Stimulated activated naive CD8-positive, alpha-beta T cell treated with anti-CD3 and anti-CD28 coated beads, Interleukin-15, amount 100 ng/mL, for 72 hours (primary cell): Measurements from ENCODE around the gene SHC3.

ENCODE experiments used
- ATAC-seq: fragments of 150-1000 bp; cut with Tn5 transposase; 2 replicates; pipeline ENCODE4 v1.10.0; 2021; ENCODE audit warnings: mild to moderate bottlenecking, moderate library complexity
- DNase-seq, 2 donors: peaks; one replicate each; pipeline ENCODE4 v3.0.0; 2021 to 2022
- H3K27ac Mint-ChIP-seq, 2 donors: one replicate each; pipeline ENCODE4 v1.8.0; 2022; ENCODE audit warnings: mild to moderate bottlenecking in 2 of 2, mixed read lengths in 2 of 2, moderate library complexity in 2 of 2
- H3K27me3 Mint-ChIP-seq: one replicate; pipeline ENCODE4 v1.8.0; 2022; ENCODE audit warnings: mixed read lengths
- H3K4me1 Mint-ChIP-seq: one replicate; pipeline ENCODE4 v1.8.0; 2022; ENCODE audit warnings: mild to moderate bottlenecking, mixed read lengths
- H3K4me3 Mint-ChIP-seq, 2 donors: one replicate each; pipeline ENCODE4 v1.8.0; 2022; ENCODE audit warnings: mild to moderate bottlenecking in 2 of 2, mixed read lengths in 2 of 2, moderate library complexity in 1 of 2
- H3K9me3 Mint-ChIP-seq, 2 donors: one replicate each; pipeline ENCODE4 v1.8.0; 2022; ENCODE audit warnings: mixed read lengths in 2 of 2

SHC3 gene

DNA sequence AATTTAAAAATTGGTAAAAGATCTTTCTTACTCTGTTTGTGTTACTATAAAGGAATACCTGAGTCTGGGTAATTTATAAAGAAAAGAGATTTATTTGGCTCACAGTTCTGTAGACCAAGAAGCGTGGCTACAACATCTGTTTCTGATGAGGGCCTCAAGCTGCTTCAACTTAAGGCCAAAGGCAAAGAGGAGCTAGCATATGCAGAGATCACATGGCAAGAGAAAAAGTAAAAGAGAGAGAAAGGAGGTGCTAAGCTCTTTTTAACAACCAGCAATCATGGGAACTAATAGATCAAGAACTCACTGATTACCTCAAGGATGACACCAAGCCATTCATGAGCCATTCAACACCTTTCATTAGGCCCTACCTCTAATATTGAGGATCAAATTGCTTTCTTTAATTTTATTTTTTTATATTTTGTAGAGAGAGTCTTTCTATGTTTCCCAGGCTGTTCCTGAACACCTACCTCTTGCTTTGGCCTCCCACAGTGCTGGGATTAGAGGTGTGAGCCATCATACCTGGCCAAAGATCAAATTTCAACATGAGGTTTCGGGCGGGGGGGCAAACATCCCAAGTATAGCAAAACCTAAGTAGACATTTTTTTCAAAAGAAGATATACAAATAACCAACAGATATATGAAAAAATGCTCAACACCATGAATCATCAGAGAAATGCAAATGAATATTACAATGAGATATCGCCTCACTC lies 16.0 kb upstream of the SHC3 start:
- no peak overlapping the region for H3K27ac Mint-ChIP-seq
- no peak for ATAC-seq
- H3K4me1 Mint-ChIP-seq, result no peaks in the 10 kb centered on the region
- no peak overlapping the region for H3K4me3 Mint-ChIP-seq
- DNase-seq, result no peak
- peaks cover 10% of the 10 kb centered on the region for H3K27me3 Mint-ChIP-seq
- H3K9me3 Mint-ChIP-seq, result peaks cover 16 to 31% of the 10 kb centered on the region in 2 donors

DNA sequence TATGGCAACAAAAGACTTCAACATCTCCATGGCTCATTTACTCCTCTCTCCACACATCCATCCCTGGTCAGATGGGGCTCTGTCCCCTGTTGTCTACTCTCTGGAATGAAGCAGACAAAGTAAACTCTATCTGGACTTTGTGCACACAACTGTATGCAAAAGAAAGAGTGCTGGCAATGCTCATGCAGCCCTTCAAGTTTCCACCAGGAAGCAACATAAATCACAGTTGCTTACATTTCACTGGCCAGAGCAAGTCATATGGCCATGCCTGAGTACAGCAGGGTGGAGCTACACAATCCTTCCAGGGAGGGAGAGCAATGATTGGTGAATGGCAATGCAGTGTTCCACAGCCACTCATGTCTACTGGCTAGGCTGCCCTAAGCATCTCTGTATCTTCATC lies 12.4 kb upstream of the SHC3 start:
- H3K9me3 Mint-ChIP-seq, result peaks cover 7 to 12% of the 10 kb centered on the region in 2 donors
- no peak for DNase-seq
- H3K4me1 Mint-ChIP-seq, result no peaks in the 10 kb centered on the region
- no peak overlapping the region for H3K27ac Mint-ChIP-seq
- no peak overlapping the region for H3K4me3 Mint-ChIP-seq
- no peak for ATAC-seq
- H3K27me3 Mint-ChIP-seq, result peaks cover 17% of the 10 kb centered on the region

- DNase-seq (no peak), ATAC-seq (no peak)
- Mint-ChIP-seq H3K27ac (no peak overlapping the region), H3K4me3 (no peak overlapping the region), H3K27me3 (peaks cover 35% of the 10 kb centered on the region), H3K4me1 (no peaks in the 10 kb centered on the region), H3K9me3 (peaks cover 5 to 7% of the 10 kb centered on the region in 2 donors)
These were observed 10.6 kb upstream of the SHC3 start for GRCh38 chr9:89189215-89189614.

- Mint-ChIP-seq H3K27me3 (peaks cover 38% of the 10 kb centered on the region), H3K4me3 (no peak overlapping the region), H3K4me1 (no peaks in the 10 kb centered on the region), H3K9me3 (peaks cover 5 to 7% of the 10 kb centered on the region in 2 donors), H3K27ac (no peak overlapping the region)
- DNase-seq (no peak), ATAC-seq (no peak)
These were observed 9.3 kb upstream of the SHC3 start for GRCh38 chr9:89187950-89188349.

DNA sequence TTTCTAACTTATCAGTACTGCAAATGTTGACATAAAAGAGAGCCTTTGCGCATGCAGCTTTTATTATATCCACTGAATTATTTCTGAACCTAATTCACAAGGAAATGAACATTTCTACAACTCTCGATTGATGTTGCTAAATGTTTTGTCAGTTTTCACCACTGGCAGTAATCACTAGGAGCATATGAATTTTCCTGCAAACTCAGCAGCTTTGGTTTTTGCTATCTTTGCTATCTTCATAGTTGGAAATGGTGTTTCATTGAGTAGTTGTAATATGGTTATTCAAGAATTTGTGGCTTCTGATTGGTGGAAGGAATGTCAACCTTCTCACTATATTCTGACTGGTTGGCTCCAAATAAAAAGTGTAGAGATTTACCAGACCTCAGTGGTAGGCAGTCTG lies 8.9 kb upstream of the SHC3 start:
- Mint-ChIP-seq H3K4me3 (no peak overlapping the region), H3K9me3 (peaks cover 3 to 4% of the 10 kb centered on the region in 2 donors), H3K27ac (no peak overlapping the region), H3K27me3 (peaks cover 38% of the 10 kb centered on the region), H3K4me1 (no peaks in the 10 kb centered on the region)
- ATAC-seq (no peak), DNase-seq (no peak)

- Mint-ChIP-seq H3K9me3 (no peaks in the 10 kb centered on the region), H3K27ac (no peak overlapping the region), H3K4me1 (no peaks in the 10 kb centered on the region), H3K27me3 (peaks cover 38% of the 10 kb centered on the region), H3K4me3 (no peak overlapping the region)
- DNase-seq (no peak), ATAC-seq (no peak)
These were observed 8.3 kb upstream of the SHC3 start for GRCh38 chr9:89186960-89187359.

DNA sequence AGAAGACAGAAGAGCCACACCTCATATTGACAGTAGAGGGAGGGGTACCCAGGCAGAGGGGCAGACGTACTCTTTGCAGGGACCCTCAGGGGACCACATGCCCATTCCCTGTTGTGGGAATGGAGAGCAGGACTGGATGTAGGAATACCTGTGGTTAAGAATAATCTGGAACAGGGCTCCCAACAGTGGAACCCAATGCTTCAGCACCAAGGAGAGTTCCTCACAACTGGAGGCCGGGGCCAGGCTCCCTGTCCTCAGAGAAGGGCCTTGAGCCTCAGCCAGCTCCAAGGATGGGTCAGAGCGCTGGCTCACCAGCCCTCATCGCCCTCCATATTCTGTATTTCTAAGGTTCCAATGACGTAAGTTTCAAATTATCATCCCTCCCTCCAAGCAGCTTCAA lies 7.4 kb upstream of the SHC3 start:
- Mint-ChIP-seq H3K27ac (no peak overlapping the region), H3K9me3 (no peaks in the 10 kb centered on the region), H3K27me3 (peaks cover 41% of the 10 kb centered on the region), H3K4me3 (no peak overlapping the region), H3K4me1 (no peaks in the 10 kb centered on the region)
- DNase-seq (no peak), ATAC-seq (no peak)

DNA sequence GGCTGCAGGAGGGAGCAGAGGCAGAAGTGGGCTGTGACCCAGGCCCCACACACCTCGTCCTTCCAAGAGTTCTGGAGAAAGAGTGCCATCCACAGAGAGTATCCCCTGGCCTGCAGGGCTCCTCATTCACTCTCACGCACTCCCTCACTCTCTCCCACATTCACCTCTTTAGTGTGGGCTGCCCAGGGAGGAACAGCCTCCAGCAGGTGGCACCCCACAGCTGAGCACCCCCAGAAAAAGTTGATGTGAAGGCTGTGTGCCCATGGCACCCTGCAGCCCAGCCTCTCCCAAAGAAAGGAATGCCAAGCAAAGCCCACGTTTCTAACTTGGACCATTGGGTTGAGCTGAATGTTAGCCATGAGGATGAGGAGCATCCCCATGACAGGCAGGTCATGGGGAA lies 4.5 kb upstream of the SHC3 start:
- Mint-ChIP-seq H3K4me3 (no peak overlapping the region), H3K9me3 (no peaks in the 10 kb centered on the region), H3K27me3 (peaks cover 54% of the 10 kb centered on the region), H3K27ac (no peak overlapping the region), H3K4me1 (peaks cover 23% of the 10 kb centered on the region)
- ATAC-seq (no peak), DNase-seq (no peak)

DNA sequence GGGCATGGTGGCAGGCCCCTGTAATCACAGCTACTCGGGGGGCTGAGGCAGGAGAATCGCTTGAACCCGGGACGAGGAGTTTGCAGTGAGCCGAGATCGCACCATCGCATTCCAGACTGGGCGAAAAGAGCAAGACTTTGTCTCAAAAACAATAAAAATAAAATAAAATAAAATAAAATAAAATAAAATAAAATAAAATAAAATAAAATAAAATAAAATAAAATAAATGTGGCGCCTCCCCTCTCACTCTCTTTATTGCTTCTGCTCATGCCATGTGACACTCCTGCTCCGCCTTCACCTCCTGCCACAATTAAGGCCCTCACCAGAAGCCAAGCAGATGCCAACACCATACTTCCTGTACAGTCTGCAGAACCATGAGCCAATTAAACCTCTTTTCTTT lies 3.8 kb upstream of the SHC3 start:
- Mint-ChIP-seq H3K9me3 (no peaks in the 10 kb centered on the region), H3K27ac (no peak overlapping the region), H3K4me3 (no peak overlapping the region), H3K4me1 (peaks cover 23% of the 10 kb centered on the region), H3K27me3 (peaks cover 59% of the 10 kb centered on the region)
- DNase-seq (no peak), ATAC-seq (no peak)

DNA sequence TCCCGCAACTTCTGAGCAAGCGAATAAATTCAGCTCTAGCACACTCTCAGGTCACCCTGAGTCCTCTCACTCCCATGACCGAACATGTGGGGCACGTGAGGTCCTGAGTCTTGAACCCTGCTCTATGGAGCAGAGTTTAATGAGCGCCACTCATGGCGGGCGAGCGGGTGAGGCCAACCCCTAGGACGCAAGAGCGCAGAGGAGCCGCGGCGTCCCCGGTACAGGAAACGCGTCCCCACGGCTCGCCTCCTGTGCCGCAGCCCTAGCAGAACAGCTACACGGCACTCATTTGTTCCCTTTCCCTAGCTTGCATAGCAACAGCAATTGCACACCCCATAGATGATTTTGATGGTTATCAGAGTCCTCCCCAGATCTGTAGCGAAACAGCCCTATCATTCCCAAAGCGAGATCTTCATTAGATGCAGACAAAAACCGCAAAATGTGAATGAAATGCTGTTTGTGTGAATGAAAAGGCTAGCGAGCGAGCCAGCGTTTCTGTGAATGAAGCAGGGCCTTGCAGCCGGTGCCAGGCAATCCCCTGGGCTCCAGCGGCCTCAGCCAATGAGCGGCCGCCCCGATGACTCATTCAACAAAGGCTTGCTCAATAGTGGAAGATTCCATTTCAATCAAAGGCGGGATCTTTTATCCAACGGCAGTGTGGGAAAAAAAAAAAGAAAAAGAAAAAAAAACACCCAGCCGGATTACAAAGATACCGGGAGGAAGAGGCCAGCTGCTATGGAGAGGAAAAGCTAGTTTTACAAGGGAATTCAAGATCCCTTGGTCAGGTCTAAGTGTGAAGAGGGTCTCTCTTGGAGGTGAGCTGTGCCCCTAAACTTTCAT lies 1.5 kb upstream of the SHC3 start:
- ATAC-seq, result peak; percentile 94
- H3K9me3 Mint-ChIP-seq, result no peaks in the 10 kb centered on the region
- H3K4me3 Mint-ChIP-seq, result peak overlapping the region; percentile 79 to 80
- H3K4me1 Mint-ChIP-seq, result peaks cover 23% of the 10 kb centered on the region
- peak; percentile 45 to 69 for DNase-seq
- H3K27me3 Mint-ChIP-seq, result peaks cover 69% of the 10 kb centered on the region
- no peak overlapping the region for H3K27ac Mint-ChIP-seq

DNA sequence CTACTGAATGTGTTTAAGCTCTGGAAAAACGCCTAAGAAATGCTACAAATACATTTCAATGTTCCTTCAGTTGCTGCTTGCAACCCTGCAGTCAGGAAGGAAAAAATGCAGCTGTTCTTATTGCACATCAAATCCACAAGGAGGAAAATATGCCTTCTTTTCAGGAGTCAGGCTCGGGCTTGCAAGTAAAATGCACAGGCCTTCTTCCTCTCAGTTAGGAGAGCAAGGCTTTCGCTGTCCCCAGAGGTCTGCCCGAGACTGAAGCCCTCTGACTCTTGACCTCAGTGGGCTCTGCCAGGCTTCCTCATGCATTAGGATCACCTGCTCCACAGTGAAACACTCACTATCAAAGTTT lies 899 bp upstream of the SHC3 start:
- Mint-ChIP-seq H3K27me3 (peaks cover 69% of the 10 kb centered on the region), H3K4me1 (peaks cover 23% of the 10 kb centered on the region), H3K9me3 (no peaks in the 10 kb centered on the region), H3K4me3 (peak overlapping the region; percentile 79 to 80), H3K27ac (no peak overlapping the region)
- DNase-seq, result no peak
- no peak for ATAC-seq

- no peak for DNase-seq
- peak overlapping the region; percentile 44 to 79 for H3K4me3 Mint-ChIP-seq
- H3K27me3 Mint-ChIP-seq, result peaks cover 67% of the 10 kb centered on the region
- peaks cover 23% of the 10 kb centered on the region for H3K4me1 Mint-ChIP-seq
- no peak for ATAC-seq
- H3K9me3 Mint-ChIP-seq, result no peaks in the 10 kb centered on the region
- peak overlapping the region in 1 of 2 donors; percentile 1 for H3K27ac Mint-ChIP-seq
These were observed 367 bp upstream of the SHC3 start for GRCh38 chr9:89178830-89179539.

DNA sequence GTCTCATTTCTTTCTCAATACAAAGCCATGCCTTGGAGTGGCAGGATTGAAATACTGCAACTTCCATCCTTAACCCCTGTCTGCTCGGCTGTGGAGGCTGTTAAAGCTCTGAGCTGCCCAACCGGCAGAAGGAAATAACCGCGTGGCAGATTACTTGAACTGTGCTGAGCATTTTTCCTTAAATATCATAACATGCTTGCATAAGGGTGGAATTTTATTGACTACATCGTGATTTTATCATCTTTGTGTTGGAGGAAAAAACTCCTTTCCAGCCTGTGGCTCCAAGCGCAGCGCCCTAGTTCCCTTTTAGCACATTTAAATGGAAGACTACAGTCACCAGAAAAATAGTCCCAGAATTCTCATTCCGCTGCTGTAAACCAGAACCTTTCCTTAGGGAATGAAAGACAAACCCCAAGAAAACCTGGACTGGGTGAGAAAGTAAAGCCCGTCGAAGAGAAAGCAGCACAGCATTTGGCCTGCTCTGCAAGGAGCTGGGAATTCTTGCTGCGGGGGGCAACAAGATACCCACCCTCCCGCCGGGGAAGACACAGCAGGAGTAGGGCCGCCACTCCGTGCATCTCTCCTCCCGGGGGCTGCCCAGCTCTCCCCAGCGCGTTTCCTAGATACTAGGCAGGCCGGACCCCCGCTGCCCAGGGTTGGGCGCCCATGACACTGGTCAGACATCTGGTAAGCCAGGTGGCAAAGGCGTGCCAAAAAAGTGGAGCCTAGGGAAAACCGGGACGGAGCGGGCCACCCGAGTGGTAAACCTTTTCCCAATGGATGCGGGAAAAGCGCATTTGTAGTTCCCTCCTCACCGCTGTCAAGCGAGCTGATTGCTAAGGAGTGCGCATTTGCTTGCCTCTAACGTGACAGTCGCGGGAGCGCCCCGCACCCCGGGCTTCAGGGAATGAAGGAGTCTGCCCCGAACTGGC lies 1.3 kb downstream of the SHC3 start:
- H3K4me3 Mint-ChIP-seq, result no peak overlapping the region
- peaks cover 82% of the 10 kb centered on the region for H3K27me3 Mint-ChIP-seq
- peaks cover 23% of the 10 kb centered on the region for H3K4me1 Mint-ChIP-seq
- ATAC-seq (no peak), DNase-seq (no peak)
- no peaks in the 10 kb centered on the region for H3K9me3 Mint-ChIP-seq
- no peak overlapping the region for H3K27ac Mint-ChIP-seq

GRCh38 chr9:89175828-89176261 lies 2.8 kb downstream of the SHC3 start:
- DNase-seq (no peak), ATAC-seq (no peak)
- H3K27me3 Mint-ChIP-seq, result peaks cover 84% of the 10 kb centered on the region
- H3K9me3 Mint-ChIP-seq, result no peaks in the 10 kb centered on the region
- no peak overlapping the region for H3K4me3 Mint-ChIP-seq
- peaks cover 23% of the 10 kb centered on the region for H3K4me1 Mint-ChIP-seq
- no peak overlapping the region for H3K27ac Mint-ChIP-seq

DNA sequence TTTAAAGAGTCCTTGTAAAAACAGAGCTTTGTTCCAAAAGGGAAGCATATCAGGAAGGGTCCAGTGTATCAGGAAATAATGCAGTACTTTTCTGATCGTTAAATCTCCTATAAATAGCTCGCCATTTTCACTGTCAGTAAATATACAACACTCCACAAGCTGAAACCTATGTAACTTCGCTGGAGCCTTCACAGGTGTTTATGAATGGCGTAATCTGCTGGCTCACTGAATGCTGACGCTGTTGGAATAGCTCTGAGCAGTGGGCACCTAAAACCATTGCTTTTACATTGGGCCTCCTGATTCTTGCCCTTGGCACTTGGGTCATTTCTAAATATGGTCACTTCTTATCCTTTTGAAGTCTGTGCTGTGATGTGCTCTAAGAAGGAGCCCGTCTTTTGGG lies 4.3 kb downstream of the SHC3 start:
- ATAC-seq, result no peak
- no peak for DNase-seq
- H3K9me3 Mint-ChIP-seq, result no peaks in the 10 kb centered on the region
- no peak overlapping the region for H3K4me3 Mint-ChIP-seq
- H3K27ac Mint-ChIP-seq, result no peak overlapping the region
- H3K27me3 Mint-ChIP-seq, result peaks cover 69% of the 10 kb centered on the region
- peaks cover 10% of the 10 kb centered on the region for H3K4me1 Mint-ChIP-seq
